Stimulated activated CD4-positive, alpha-beta T cell treated with anti-CD3 and anti-CD28 coated beads, Interleukin-2, amount 100 ng/mL, for 24 hours (primary cell): ENCODE measurements around the gene PRKG1.

Source experiments
- DNase-seq, 2 donors: peaks; one replicate each; pipeline ENCODE4 v3.0.0-alpha.2; 2020

Gene PRKG1

DNA sequence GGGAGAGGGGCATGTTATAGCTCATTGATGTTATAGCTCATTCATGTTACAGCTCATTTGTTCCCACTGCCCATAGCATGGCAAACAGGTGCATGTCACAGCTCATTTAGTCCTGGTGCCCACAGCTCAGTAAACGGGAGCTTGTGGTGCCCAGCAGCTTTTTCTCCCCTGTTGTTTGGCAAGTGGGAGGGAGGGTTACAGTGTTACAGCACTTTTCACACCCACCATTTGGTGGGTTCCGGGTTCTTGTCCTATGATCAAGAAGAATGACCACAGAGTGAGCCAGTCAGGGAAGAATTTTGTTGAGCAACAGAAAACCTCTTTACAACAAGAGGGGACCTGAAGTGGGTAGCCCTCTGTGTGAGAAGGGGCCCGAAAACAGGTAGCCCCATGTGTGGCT lies 787.9 kb downstream of the PRKG1 start:
- DNase-seq: no peak

DNA sequence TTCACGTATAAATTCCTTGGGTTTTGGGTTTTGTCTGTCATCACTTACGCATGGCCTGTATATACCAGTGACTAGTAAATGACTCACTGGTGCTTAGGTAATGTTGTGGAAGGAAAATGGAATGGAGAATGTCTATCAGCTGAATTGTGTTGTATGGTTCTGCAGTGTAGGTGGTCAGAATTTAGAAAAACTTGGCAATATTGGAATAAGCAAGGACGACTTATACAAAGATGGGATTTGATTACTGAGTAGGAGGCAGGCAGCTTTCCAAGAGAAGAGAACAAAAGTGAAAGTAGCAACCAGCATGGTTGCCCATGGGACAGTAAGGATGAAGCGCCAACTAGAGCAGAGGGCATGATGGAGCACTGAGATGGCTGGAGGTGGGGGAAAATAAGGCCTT lies 793.7 kb downstream of the PRKG1 start:
- DNase-seq: no peak

DNA sequence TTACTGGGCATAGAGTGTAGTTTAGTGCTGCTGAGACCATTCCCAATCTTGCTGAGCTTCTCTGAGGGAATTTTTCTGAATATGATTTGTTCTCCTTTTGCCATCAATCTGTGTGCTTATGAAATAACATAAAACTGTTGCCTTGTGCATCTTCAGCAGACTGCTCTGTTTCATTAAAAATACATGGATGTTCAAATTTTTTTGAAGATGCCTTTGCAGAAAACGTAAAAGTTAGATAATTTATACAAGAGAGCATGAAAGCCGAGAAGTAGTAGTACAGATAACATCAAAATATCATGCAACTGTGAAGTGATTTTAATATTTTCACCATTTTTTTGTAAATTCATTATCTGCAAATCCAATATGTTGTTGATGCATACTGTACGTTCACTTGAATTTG lies 799.8 kb downstream of the PRKG1 start:
- DNase-seq: no peak

DNA sequence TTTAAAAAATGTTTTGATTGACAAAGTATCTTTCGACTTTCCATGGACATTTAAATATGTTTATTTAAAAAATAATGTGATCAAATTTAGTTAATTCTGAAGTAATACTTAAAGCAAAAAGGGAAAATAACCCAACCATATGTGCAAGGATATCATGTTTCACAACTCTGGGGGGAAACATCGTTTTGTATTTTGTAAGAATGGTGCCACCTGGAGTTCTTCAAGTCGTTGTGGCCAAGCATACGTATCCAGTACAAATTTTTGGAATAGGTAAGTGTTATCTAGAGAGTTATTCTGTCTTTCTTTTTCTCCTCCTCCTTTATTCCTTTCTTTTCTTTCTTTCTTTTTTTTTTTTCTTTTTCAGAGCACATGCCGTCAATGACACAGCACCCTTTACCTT lies 801.3 kb downstream of the PRKG1 start:
- no peak for DNase-seq

DNA sequence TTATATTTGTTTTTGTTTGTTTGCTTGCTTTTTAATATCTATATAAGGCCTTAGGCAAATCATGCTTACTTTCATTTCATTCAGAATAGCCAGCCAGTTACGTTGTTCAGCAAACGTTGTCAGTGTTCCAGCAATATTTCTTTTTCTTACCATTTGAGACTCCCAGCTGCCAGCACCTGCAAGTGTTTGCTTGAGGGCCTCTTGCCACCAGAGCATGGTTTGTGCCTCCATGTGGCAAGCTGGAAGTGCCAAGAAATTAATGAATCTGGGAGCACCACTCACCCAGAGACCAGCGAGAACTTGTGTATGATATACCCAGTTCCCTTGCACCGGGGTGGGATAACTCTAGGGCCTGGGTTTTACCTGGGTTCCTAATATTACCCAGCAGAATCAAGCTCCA lies 802.2 kb downstream of the PRKG1 start:
- DNase-seq: no peak

DNA sequence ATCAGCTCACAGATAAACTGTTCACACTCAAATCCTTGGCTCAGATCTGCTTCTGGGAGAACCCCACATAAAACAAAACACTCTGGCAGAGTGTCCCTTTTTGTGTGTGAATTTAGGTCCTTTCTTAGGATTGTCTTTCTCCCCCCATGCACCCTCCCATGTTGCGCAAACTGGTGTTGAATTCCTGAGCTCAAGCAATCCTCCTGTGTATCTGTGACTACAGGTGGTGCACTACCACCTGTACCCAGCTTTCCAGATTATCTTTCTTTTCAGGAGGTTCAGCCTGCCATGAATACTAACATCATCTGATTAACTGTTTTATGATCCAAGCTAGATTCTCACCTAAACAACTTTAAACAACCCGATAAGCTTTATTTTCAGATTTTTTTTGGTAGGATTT lies 802.7 kb downstream of the PRKG1 start:
- DNase-seq: no peak

DNA sequence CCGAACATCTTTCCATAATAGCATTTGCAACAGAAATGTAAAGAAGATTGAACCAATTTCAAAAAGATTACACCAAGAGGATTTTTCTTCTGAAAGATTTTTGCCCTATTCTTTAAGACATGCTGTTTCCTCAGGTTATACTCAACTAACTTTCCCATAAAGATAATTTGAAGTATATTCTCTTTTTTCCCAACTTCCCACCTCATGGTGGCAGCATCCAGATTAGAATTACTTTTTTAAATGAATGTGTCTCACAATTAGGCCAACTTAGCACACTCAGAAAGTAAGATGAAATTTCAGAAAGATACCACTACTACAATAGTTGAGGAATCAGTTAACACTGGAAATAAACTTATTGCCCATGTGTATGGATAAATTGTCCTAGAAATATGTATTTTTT lies 803.3 kb downstream of the PRKG1 start:
- no peak for DNase-seq

DNA sequence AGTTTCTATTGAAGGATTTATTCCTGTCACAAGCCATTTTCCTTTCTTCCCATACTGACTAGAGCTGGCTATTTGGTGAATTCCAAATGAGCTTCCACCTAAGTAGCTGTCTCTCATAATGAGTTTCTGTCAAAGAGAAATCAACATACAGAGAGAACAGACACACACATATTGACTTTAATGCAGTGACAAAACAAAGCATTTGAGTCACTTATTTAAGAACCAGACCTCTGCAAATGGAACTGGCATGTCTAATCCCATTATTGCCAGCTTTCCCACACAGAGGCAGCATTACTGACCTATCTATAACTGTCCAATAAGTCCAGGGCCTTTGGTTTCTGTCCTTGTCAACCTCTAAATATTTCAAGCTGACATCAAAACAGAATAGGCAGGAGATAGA lies 804.4 kb downstream of the PRKG1 start:
- DNase-seq: no peak

DNA sequence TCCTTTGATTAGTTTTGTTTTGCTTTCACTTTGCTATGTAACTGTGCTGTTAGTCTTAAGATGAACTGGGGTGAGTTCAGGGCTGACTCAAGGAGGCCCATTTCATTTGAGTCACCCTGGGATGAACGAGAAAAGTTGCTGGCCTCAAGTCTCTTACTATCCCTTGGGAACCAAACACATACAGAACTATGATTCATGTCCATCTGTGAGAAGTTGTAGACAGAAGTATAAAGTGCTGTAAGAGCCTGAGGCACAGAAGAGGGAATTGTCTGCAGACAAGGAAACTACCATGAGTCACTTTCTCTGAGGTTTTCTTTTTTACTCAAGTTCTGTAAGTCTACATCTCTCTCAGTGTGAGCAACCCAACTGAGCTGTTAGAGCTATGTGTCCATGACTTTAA lies 805.0 kb downstream of the PRKG1 start:
- peak; percentile 4 to 25 for DNase-seq

DNA sequence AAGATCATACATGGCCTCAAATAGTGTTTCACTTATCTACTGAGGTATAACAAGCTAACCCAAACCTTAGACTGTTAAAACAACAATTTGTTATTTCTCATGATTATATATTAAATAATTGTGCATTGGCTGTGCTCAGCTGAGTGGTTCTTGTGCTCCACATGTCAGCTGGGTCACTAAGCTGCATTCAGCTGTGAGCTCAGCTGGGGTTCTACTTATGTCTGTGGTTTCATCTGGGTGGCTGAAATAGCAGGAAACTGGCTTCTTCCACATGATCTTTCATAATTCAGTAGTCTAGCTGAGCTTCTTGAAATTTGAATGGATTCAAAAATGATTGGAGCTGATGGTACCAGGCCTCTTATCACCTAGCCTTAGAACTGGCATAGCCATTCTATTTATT lies 806.9 kb downstream of the PRKG1 start:
- no peak for DNase-seq

DNA sequence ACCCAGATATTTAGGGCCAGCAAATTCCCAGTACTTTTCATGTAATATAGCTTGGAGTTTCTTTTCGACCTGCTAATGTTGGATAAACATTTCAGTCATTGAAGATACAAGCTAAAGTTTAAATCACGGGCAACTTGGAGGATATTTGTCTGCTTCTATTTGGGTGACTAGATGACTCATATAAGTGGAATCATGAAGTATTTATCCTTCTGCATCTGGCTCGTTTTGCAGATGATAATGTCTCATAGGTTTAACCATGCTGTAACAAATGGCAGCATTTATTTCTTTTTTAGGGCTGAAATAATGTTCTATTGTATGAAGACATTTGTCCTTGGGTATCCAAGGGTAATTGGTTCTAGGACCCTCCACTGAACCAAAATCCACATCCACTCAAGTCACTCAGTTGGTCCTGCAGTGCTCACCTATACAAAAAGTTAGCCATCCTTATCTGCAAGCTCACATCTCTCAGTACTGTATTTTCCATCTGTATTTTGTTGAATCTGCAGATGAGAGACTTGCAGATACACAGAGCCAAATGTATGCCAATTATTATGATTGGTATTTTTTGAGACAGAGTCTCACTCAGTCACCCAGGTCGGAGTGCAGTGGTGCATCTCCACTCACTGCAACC lies 812.3 kb downstream of the PRKG1 start:
- DNase-seq: no peak

DNA sequence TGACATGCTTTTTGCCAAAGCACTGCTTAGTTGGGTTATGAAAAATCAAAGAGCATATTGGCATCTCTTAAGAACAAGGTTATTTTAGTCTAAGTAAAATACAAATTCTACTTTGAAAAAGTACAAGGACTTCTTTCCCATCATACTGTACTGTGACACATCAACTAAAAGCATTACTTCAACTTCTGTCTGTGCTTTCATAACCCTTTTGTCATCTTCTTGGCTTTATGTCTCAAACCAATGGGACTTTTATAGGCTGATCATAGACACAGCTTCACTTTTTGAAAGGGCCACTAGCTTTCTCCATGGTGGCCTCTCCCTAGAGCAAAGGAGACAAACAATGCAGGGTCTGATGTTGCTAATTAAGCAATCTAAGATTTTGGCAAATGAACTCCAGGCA lies 814.0 kb downstream of the PRKG1 start:
- DNase-seq: no peak

DNA sequence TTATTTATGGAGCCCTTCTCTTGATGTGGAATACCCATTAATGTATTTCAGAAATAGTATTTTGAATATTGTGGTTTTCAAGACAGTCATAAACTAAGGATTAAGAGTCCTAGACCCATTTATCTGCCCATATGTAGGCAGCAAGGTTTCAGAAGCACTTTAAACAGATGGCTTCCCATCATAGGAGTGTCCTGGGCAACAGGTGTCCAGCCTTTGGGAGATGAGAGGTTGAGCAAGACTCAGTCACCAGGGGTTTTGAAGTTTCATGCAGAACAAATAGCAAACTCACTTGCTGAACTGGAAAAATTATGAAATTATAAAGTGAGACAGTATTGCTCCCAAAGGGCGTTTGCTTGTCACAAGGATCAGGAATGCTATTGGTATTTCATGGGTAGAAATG lies 818.0 kb downstream of the PRKG1 start:
- no peak for DNase-seq

DNA sequence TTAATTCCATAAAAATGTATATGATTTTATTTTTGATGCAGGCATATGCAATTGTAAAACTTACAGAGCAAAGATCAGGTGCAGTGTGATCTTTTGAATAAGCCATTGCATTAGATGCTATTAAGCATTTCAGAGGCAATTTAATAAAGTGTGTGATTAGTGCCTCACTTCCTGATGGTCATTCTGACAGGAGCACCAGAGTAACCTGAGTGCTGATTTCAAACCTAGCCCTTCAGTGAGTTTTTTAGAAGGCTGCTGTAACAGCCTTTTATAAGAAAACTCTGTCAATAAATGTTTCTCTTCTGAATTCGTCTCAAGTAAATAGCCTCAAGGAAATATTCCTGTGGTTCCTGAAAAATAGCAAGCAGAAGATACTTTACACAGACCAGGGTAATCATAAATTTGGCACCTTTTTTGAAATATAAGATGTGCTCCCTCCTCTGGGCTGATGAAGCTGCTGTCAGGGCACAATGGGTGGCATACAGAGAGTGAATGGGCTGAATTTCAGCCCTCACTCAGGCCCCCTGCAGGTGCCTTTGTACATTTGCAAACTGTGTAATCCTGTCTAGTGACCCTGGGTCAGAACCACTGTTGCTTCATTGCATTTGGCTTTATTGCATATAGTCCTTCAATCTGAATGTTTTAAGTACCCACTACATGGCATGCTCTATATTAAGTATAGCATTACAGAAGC lies 818.8 kb downstream of the PRKG1 start:
- peak in 1 of 2 donors; percentile 1 for DNase-seq

DNA sequence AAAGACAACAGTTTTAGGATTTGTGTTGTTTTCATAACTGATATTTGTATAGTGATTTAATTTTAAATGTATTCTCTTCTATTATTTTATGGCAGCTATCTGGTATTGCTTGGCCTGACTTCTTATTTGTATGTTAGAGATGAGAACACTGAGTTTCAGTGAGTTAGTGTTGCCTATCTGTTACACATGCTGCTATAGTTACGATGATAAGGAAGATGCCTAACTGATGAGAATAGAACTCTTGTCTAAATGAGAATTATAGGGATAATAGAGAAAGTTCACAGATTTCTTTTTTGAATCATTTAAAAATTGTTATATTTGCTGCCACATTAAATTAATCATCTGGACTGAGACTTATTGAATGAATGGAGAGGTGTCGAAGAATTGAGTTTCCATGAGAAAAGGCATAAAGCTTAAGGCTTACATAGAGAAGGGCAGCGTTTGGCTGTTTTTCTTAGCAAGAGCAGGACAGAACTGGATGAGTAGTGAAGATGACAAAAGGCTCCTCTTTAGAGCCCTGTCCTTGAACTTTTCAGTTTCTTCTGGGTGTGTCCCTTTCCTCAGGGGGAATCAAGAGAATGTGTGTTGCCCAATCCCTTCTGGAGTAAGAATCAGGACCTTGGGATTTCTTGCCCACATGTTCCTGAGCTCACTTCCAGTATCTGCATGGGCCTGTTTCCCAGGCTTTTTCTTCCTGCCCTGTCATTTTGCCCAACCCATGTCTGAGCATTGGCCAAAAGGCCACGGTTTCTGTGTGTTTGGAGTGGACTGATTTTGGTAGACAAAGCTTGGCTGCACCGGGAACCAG lies 820.7 kb downstream of the PRKG1 start:
- DNase-seq: no peak

DNA sequence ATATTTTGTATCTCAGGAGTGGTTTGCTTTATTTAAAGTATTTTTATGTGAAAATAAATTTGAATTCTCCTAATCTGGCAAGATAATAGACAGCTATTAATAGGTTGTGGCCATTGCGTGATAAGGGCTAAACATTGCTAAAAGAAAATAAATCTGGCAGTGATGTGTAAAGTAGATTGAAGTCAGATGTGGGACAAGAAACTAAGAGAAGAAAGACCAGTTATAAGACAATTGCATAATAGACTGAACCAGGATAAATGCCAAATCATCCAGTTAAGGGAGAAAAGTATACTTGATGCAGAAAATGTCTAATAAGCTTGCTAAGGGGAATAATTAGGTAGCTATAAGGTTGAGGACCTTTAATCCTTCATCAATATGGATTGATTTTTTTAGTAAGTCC lies 822.6 kb downstream of the PRKG1 start:
- DNase-seq: no peak

DNA sequence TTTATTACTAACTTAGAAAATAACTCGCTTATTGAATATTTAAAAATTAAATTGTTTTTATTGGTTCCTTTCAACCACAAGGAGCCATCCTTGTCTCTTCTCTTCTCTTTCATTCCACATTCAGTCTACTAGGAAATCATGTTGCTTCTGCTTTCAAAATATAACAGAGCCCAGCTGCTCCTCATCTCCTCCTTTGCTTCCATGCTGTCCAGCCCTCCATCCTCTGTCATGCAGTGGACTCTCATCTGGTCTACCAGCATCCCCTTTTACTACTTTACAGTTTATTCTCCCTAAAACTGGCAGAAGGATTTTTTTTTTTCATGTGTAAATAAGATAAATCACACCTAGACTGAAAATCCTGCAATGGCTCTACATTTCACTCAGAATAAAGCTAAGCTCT lies 823.3 kb downstream of the PRKG1 start:
- DNase-seq: no peak

DNA sequence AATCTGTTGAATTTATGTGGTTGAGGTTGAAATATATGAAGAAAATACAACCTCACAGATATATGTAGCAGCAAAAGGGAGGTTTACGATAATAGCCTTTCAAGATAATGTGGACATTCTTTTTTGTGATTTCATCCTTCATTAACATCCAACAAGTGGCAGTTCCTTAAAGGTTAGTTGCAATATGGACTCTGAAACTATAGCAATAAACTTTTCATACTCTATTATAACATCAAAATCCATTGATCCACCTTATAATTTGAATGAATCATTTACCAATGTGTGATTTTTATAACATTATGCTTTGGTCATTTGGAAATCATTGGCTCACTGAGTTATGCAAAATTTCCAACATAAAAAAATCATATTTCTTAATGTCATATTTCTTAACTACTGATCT lies 825.9 kb downstream of the PRKG1 start:
- DNase-seq: no peak

DNA sequence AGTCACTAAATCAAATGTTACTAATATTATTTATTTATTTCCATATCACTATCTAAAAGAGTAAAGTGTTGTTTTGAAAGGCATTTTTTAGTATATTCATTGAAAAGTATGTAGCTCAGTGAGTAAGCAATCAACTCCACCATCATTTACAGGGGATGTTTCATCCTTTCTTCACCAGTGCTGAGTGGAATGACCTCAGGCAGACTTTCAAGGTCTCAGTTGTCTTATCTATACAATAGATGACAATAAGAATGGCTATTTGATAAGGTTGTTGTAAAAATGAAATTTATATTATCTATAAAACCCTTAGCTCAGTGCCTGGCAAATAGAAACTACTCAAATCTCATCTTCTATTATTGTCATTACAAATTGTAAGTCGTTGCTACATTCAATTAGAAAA lies 829.4 kb downstream of the PRKG1 start:
- no peak for DNase-seq

DNA sequence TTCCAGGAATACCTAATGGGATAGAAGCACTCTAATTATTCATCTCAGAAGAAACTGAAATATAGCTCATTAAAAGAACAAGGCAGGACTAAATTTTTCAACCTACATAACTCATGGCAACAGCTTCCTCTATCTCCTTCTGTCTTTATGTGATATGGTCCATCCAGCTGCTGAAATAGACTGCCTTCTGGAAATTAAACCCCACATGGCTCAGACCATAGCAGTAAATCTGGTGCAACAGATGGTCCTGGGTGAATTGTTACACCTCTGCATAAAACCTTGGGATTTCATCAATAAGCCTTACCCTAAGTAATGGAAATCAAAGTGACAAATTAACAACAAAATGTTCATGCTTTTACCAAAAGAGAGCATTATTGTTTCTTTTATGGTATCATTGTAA lies 830.7 kb downstream of the PRKG1 start:
- DNase-seq: no peak

DNA sequence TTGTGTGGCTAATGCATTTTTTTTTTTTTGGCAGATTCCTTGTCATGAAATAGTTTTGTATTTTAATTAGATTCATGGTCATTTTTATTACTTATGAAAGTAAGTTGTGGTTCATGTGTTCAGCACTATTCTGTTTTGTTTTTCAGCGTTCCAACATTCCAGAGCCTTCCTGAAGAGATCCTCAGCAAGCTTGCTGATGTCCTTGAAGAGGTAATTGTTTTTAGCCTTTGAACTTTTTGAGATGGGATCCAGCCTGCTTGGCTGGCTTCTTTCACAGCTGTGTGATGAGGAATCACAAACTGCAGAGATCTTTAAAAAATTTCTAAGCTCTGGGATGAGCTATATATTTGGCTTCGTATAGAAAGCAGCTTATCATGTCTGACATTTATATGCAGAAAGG lies 833.1 kb downstream of the PRKG1 start:
- no peak for DNase-seq

DNA sequence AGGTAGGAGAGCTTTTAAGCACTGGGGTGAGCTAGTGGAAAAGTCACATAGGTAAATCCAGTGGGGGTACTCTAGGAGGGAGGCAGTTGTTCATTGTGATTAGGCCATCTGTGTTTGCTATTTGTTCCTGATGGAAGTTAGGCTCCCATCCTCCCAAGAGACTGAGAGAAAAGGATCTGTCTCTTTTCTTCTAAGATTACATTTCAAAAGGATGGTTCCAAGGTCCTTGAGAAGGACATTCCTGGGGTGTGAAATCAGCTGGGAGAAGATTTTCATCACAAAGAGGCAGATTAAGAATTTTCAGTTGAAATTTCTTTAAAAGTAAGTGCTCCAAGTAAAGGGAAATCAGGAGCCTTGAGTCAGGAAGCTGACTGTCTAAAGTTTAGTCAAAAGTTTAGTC lies 835.9 kb downstream of the PRKG1 start:
- DNase-seq: no peak

DNA sequence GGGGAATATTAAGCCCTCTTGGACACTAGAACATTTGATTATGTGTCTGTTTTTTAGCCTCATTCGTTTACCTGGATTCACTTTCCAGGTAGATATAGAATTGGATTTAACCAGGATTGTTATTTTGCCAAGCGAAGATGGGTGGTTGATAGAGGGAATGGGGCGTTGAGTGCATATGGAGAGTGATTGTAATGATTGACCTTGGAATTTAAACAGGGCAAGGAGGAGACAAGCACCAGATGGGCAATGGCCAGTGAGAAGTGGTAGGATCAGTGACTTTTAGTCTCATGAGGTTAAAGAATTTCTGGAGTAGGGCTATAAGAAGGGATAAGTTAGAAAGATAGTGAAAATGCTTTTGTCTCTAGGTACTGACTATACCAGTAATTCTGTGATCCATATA lies 836.3 kb downstream of the PRKG1 start:
- no peak for DNase-seq

DNA sequence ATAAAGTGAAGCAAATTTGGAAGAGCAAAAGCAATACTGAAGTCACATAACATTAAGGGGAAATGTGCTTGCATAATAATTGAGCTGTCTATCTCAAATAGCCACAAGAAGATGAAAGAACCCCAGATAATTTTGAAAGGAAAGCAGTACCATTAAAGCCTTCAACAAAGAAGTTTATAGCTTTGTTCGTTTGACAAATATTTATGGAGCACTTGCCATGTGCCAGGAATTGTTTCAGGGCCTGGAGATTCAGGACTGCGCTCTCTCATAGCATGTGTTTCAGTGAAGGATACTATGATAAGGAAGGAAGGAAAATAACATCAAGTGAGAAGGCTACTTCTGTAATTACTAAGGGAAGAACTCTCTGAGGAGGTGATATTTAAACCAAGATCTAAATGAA lies 837.4 kb downstream of the PRKG1 start:
- no peak for DNase-seq
